K562 (cell line): ENCODE results near the gene PTPN20. TPM values are rescaled to one million over a fixed set of nuclear protein-coding genes. Genes with fewer than 3 reads are reported as not detected.

ENCODE experiments used
- ATAC-seq: fragments of 200-7000 bp; cut with Tn5 transposase; 3 replicates; pipeline ENCODE4 v1.9.1; 2020; ENCODE audit warnings: moderate library complexity
- BruUV-seq: library from RNA; stranded (reverse); fragments of 400-500 nt; replicated peaks from 2 replicates; lab custom pipeline; 2021; lab: Mats Ljungman, UMichigan
- CTCF ChIA-PET: fragments of 300-600 bp; formaldehyde crosslinking; extraction: SDS; loops from one replicate; lab custom pipeline; 2021; ENCODE audit warnings: low intra/inter-chr PET ratio; lab: Yijun Ruan, JAX
- POLR2A ChIA-PET: fragments of 300-600, 350-650 bp; sonication (Branson Sonifier 250); formaldehyde crosslinking; extraction: SDS; loops from one replicate; lab custom pipeline; 2021; ENCODE audit warnings: antibody characterized with exemption, inconsistent platforms; lab: Yijun Ruan, JAX
- DNase-seq, 4 experiments: peaks; one replicate each; pipeline versions ENCODE4 v3.0.0 to v3.0.0-alpha.2; 2011 to 2018; ENCODE audit warnings: low spot score in 3 of 4, mixed read lengths in 3 of 4; ENCODE audit errors: extremely low read depth in 1 of 4
- FAIRE-seq: peaks from 2 replicates; lab custom pipeline; 2011; peaks lifted over from hg19 to GRCh38; lab: Jason Lieb, UNC
- H2AFZ ChIP-seq: 2 replicates; pipeline ENCODE4 v1.6.0; 2011; ENCODE audit warnings: low read depth, low read length, control low read depth, inconsistent platforms
- H3K27ac ChIP-seq: fragments of 200-600 bp; 3 replicates; pipeline ENCODE4 v1.8.0; 2011; ENCODE audit warnings: low read depth, mild to moderate bottlenecking, control low read depth, inconsistent platforms, low read length, moderate library complexity, mixed read lengths; ENCODE audit errors: extremely low read depth
- H3K27me3 ChIP-seq, 2 experiments: fragments of 300-600 bp in 1 of 2; 2 replicates in 1 of 2; 3 replicates in 1 of 2; pipeline versions ENCODE4 v1.6.0 to v1.8.0; 2011; ENCODE audit warnings: inconsistent platforms in 2 of 2, low read length in 2 of 2, mild to moderate bottlenecking in 1 of 2, mixed read lengths in 1 of 2, moderate library complexity in 1 of 2; ENCODE audit not compliant: control insufficient read depth in 2 of 2, insufficient read depth in 2 of 2
- H3K36me3 ChIP-seq: fragments of 300-600 bp; 3 replicates; pipeline ENCODE4 v1.8.0; 2011; ENCODE audit warnings: mild to moderate bottlenecking, low read length, inconsistent platforms; ENCODE audit not compliant: control insufficient read depth, insufficient read depth
- H3K4me1 ChIP-seq, 2 experiments: fragments of 200-600 bp in 1 of 2; replicated peaks in 1 of 2; 2 replicates in 1 of 2; 3 replicates in 1 of 2; pipeline versions ENCODE4 v1.5.1 to v1.8.0; 2011; ENCODE audit warnings: inconsistent platforms in 2 of 2, low read length in 2 of 2, mild to moderate bottlenecking in 1 of 2, mixed read lengths in 1 of 2, moderate library complexity in 1 of 2; ENCODE audit not compliant: control insufficient read depth in 2 of 2, insufficient read depth in 2 of 2
- H3K4me2 ChIP-seq: 2 replicates; pipeline ENCODE4 v1.6.1; 2011; ENCODE audit warnings: low read length, control low read depth, inconsistent platforms, mixed read lengths; ENCODE audit not compliant: insufficient read depth
- H3K4me3 ChIP-seq: fragments of 200-600 bp; sonication (generic), shearing (Covaris generic); 2 replicates; pipeline ENCODE4 v1.5.1; 2016; ENCODE audit warnings: control low read depth, inconsistent platforms
- H3K79me2 ChIP-seq: fragments of 200-600 bp; 3 replicates; pipeline ENCODE4 v1.8.0; 2011; ENCODE audit warnings: low read length, inconsistent platforms; ENCODE audit not compliant: control insufficient read depth, insufficient read depth
- H3K9ac ChIP-seq, 2 experiments: 2 replicates each; pipeline versions ENCODE4 v1.6.0 to v1.6.1; 2011; ENCODE audit warnings: low read depth in 2 of 2, low read length in 2 of 2, control low read depth in 1 of 2, inconsistent platforms in 1 of 2, mild to moderate bottlenecking in 1 of 2, mixed read lengths in 1 of 2; ENCODE audit not compliant: insufficient read depth in 1 of 2
- H3K9me1 ChIP-seq: one replicate; pipeline ENCODE4 v1.6.0; 2011; ENCODE audit warnings: inconsistent platforms, mild to moderate bottlenecking, low read length, moderate library complexity; ENCODE audit not compliant: control insufficient read depth, insufficient read depth
- H3K9me3 ChIP-seq: replicated peaks from 2 replicates; pipeline ENCODE4 v1.5.1; 2011; ENCODE audit warnings: low read depth, low read length, inconsistent platforms; ENCODE audit not compliant: control insufficient read depth, insufficient read depth
- H4K20me1 ChIP-seq: replicated peaks from 2 replicates; pipeline ENCODE4 v1.6.1; 2011; ENCODE audit warnings: low read length, inconsistent platforms, mixed read lengths; ENCODE audit not compliant: control insufficient read depth, insufficient read depth
- ARID1B ChIP-seq: fragments of 450-650 bp; IDR thresholded peaks from 2 replicates; pipeline ENCODE4 v1.6.1; 2016; ENCODE audit warnings: antibody characterized with exemption, mild to moderate bottlenecking, inconsistent platforms
- ATF7 ChIP-seq: fragments of 450-650 bp; IDR thresholded peaks from 2 replicates; pipeline ENCODE4 v1.7.1; 2014; ENCODE audit warnings: mild to moderate bottlenecking, moderate library complexity
- ESRRA ChIP-seq: fragments of 450-650 bp; IDR thresholded peaks from 2 replicates; pipeline ENCODE4 v1.6.1; 2014; ENCODE audit warnings: low read depth, mild to moderate bottlenecking, moderate library complexity, borderline replicate concordance
- HDGF ChIP-seq: fragments of 450-650 bp; IDR thresholded peaks from 2 replicates; pipeline ENCODE4 v1.6.1; 2016
- RBM39 ChIP-seq: fragments of 200-400 bp; formaldehyde crosslinking; optimal IDR thresholded peaks from 2 replicates; pipeline ENCODE3; 2018; ENCODE audit warnings: low read depth, low read length
- SIRT6 ChIP-seq: IDR thresholded peaks from one replicate; pipeline ENCODE4 v1.6.1; 2012; ENCODE audit warnings: low read depth, mild to moderate bottlenecking, control low read depth, inconsistent platforms, low read length, moderate library complexity
- TBP ChIP-seq: optimal IDR thresholded peaks from 2 replicates; pipeline ENCODE3; 2011; ENCODE audit warnings: low read depth, low read length, improper control_type of control experiment
- WHSC1 ChIP-seq: IDR thresholded peaks from one replicate; pipeline ENCODE4 v1.6.1; 2012; ENCODE audit warnings: low read length, control low read depth, inconsistent platforms
- ZBTB1 ChIP-seq: sonication (generic); formaldehyde crosslinking; IDR thresholded peaks from 2 replicates; pipeline ENCODE4 v1.8.1; 2023; ENCODE audit warnings: missing genetic modification reagents, low read depth, mild to moderate bottlenecking, borderline replicate concordance
- WGBS: fragments of 100-300 bp; shearing (Covaris generic); methylation state at CpG from one replicate; pipeline ENCODE4 v1.1.6; 2016; ENCODE audit warnings: low coverage, mixed read lengths; ENCODE audit not compliant: insufficient coverage; ENCODE audit errors: missing lambda C conversion rate; 5-methylcytosine and 5-hydroxymethylcytosine counted together
- in situ Hi-C: fragments of 300-500 bp; cut with MboI; formaldehyde crosslinking; loops from 4 replicates; pipeline ENCODE4 v1.15.0; 2018; ENCODE audit warnings: inconsistent platforms, mixed read lengths
- intact Hi-C: fragments of 100-400 bp; cut with micrococcal nuclease; formaldehyde crosslinking; loops from 2 replicates; pipeline ENCODE4 v1.14.2; 2022
- polyA plus RNA-seq, 8 experiments: library from polyadenylated mRNA; depleted of rRNA in 4 of 8; stranded (reverse) in 5 of 8; unstranded in 3 of 8; fragments of >200 nt; fragmentation: Nextera tagmentation in 2 of 8; fragmentation: Illumina TruSeq in 1 of 8; extraction: Ambion mirVana in 2 of 8; extraction: Trizol in 1 of 8; gene quantifications; 2 replicates each; pipeline versions ENCODE4 v1.2.1 to v1.2.3, GENCODE V29; 2011 to 2014; ENCODE audit warnings: inconsistent platforms in 1 of 8, missing spikeins in 1 of 8
- total RNA-seq, 7 experiments: library from RNA; depleted of rRNA in 6 of 7; stranded (reverse); fragments of >200 nt in 6 of 7; fragmentation: Illumina TruSeq in 2 of 7; extraction: Trizol in 2 of 7; gene quantifications; 2 replicates each; pipeline versions ENCODE4 v1.2.1 to v1.2.3, GENCODE V29; 2011 to 2021; ENCODE audit warnings: low replicate concordance in 1 of 7
- TF ChIP-seq, protein P1 (sequence below), 2 experiments: fragments of 450-650 bp in 1 of 2; sonication (generic) in 1 of 2; formaldehyde crosslinking in 1 of 2; IDR thresholded peaks in 1 of 2; conservative IDR thresholded peaks in 1 of 2; 2 replicates each; pipeline versions ENCODE4 v1.6.1 to v1.8.1; 2016 to 2023; ENCODE audit warnings: mild to moderate bottlenecking in 2 of 2, moderate library complexity in 2 of 2, inconsistent platforms in 1 of 2, missing genetic modification reagents in 1 of 2

Gene PTPN20
- total and polyA plus RNA-seq, 9 of the 15 experiments (the other 6 are each of a cell fraction or from before 2014, with no cell fraction given), result 0.03 to 0.18 (median 0.10) TPM; not detected in 6

GRCh38 chr10:47033541-47034270 lies 122.5 kb downstream of the PTPN20 start:
- in situ Hi-C loops, result loop anchor here (10.0 kb wide), 1 partner anchor 281 kb away; no protein-coding TSS in a partner anchor
- ChIA-PET CTCF (no interaction called here), POLR2A (interaction anchor here (0.7 to 1.5 kb wide), 3 partner anchors 9 to 12 kb away, joined by 3 read pairs; no protein-coding TSS in a partner anchor)
- peaks cover 12 to 65% of the 10 kb centered on the region in 2 experiments; a peak in 4 of 5 replicates for H3K27me3 ChIP-seq
- under 1% methylated on average over 13 of the region's 13 CpGs for WGBS
- no peak for ATAC-seq
- H3K4me3 ChIP-seq, result no peak overlapping the region
- H3K36me3 ChIP-seq, result no peaks in the 10 kb centered on the region
- no peak for FAIRE-seq
- TF ChIP-seq SIRT6 (no peak), ATF7 (no peak), HDGF (no peak), RBM39 (no peak), WHSC1 (no peak), ESRRA (no peak), TBP (no peak), ZBTB1 (no peak), ARID1B (no peak)
- TF ChIP-seq, protein P1, sequence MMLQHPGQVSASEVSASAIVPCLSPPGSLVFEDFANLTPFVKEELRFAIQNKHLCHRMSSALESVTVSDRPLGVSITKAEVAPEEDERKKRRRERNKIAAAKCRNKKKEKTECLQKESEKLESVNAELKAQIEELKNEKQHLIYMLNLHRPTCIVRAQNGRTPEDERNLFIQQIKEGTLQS (IDR thresholded peaks at IDR 0.05), result no peak
- TF ChIP-seq, protein P1 (CRISPR knock-in tag; conservative IDR thresholded peaks at IDR 0.05), result no peak
- H4K20me1 ChIP-seq, result peaks cover 21% of the 10 kb centered on the region; the same call in 1 of the 2 replicates
- no peak overlapping the region for H3K4me2 ChIP-seq
- BruUV-seq, result no TSS peak
- no peak overlapping the region for H2AFZ ChIP-seq
- no peaks in the 10 kb centered on the region; a peak in 1 of 5 replicates for H3K4me1 ChIP-seq
- no peaks in the 10 kb centered on the region for H3K79me2 ChIP-seq
- intact Hi-C loops, result no loop called here
- H3K9me3 ChIP-seq, result no peaks in the 10 kb centered on the region
- no peak overlapping the region for H3K9ac ChIP-seq
- no peak overlapping the region for H3K27ac ChIP-seq
- H3K9me1 ChIP-seq, result peaks cover 6% of the 10 kb centered on the region
- no peak for DNase-seq
